GM15510 (cell line): ENCODE measurements around the gene ZNF283.
A peak's percentile ranks its signal among the peaks of the same experiment; 100 is the strongest.

Experiments used
- POLR2A ChIP-seq: IDR thresholded peaks from 3 replicates; pipeline ENCODE4 v1.6.1; 2011; ENCODE audit warnings: borderline replicate concordance; ENCODE audit not compliant: insufficient read length; ENCODE audit errors: extremely low read depth

ZNF283 gene

DNA sequence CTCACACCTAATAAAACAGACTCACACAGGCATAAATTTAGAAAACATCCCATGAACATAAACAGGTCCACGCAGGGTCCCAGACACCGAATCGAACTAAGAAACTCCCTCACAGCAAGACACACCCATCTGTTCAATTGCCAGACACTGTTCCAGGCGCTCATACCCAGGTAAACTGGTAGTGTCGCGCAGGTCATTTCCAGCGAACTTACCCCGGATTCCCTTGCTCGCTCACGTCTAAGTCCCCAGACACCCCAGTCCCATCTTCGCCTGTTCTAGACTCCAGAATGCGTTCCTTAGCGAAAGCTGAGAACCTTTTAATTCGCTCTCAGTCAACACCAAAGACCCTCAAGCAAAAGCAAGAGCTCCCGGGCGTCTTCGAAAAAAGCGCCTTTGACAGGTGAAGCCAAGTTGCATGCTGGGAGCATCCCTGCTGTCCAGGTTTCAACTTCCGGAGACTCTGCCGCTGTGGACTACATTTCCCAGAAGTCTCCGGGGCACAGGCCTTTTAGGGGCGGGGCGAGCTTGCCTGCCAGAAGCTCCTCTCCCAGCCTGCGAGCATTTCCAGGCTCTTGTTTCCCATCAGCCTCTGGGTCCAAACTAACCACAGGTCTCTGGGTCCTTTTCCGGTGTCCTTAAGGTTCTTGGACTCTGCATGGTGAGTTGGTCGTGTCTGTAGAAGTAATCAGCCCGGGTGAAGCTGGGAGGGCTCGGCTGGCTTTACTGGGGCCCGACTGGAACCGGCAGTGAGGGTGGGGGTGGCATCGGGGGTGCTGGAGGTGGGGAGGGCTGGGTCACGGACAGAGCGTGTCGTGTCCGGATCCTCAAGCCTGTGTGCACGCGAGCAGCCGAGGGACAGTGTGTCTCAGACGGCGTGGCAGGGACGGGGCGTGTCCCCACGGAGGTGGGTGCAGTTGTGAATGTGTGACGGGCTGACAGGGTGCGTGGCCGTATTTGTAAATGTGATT is at the start of gene ZNF283:
Gene ZNF283, plus strand, starts transcription at position 535 of the 968 bp plus-strand sequence. CDS start 6,184 bp downstream, outside the sequence.
- peak; percentile 39 for TF ChIP-seq POLR2A

DNA sequence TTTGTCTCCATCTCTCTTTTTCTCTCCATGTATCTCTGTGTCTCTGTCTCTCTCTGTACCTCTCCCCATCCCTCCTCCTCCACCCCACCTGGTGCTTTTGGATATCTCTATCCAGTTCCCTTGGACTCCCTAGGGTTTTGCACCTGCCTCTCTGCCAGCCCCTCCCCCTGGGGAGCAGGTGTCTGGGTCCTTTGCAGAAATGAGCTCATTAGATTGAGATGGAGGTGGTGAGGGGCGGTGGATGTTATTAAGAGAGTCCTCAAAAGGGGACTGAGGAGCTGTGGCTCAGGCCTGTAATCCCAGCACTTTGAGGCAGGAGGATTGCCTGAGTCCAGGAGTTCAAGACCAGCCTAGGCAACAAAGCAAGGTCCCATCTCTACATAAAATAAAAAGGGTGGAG is 48.5 kb upstream of the ZNF283 start:
- TF ChIP-seq POLR2A, result no peak

DNA sequence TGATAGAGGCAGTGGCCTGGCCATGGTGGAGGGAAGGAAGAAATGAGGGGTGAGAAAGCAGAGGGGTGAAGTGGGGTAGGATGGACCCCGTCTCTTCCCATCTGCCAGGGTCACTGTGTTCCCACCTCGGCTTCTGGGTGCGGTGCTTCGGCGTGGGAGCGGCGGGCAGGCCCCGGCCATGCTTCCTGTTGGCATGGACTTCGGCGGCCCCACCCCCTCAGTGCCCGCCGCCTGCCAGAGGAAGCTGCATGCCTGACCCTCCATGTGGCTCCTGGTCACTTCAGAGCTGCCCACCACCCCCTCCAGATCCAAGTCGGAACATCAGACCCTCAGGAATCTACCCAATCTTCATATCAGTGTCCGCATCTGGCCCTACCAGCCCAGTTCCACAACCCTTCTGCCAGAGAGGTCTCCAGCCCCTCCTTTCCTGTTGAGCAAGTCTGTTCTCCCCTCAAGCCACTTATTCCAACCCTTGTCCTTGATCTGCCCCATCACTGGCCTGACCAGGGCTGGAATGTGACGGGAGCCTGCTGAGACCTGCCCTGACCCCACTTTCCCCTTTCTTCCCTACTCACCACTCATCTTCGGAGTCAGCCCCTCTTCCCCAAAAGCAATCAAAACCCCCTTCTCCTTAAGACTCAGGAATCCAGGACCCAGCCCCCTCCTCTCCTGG is 47.8 kb upstream of the ZNF283 start:
- no peak for TF ChIP-seq POLR2A

DNA sequence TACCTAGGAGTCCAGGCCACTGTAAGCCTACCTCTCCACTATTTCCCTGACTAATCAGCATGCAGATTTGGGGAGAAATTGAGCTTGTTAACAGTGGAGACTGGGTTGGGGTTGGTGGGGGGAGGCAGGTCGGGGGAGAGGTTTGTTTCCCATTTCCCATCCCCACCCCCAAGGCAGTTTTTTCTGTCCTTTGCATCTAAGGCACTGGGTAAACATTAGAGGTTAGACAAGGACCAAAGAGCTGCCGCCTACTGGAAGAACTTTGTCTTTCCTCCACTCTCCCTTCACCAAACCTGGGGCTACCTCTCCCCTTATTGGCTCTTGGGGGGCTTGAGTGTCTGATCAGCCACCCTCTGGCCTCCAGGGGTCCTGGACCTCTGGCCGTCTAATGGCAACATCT is 47.3 kb upstream of the ZNF283 start:
- TF ChIP-seq POLR2A, result no peak

DNA sequence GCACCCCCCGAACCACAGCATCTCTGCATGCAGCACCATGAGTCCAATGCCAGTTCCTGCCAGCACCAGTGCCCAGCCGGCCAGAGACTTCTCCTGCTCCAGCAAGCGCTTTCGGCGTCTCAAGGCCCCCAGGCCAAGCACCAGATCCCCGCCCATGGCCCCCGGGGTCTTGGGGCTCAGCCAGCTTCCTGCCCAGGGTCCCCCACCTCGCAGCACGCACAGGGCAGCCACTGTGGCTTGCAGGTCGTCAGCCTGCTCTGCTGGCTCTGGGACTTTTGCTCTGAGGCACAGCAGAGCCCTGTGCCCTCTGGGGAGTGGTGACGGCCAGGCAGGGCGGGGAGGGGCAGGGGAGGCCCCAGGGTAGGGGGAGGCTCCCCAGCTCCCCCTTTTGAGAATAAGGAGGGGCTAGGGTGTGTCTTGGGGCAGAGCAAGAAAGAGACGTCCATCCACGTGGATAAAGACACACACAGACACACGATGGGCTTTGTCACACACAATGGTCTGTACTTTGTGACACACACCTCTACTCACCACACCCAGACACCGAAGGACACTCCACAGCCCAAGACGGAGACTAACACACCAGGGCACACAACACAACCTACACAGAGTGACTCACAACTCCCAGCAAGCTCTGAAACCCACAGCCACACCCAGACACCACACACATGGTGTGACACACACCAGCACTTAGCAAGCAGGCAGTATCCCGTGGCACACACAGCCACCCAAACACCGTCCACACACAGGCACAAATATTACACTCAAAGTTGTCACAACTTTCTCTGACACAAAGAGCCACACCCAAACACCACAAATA is 46.2 kb upstream of the ZNF283 start, which contains the start of gene KCNN4:
Gene KCNN4, minus strand, starts transcription at position 268 of the 820 bp plus-strand sequence. Its CDS starts 112 bp downstream, at position 156.
- peak; percentile 96 for TF ChIP-seq POLR2A

DNA sequence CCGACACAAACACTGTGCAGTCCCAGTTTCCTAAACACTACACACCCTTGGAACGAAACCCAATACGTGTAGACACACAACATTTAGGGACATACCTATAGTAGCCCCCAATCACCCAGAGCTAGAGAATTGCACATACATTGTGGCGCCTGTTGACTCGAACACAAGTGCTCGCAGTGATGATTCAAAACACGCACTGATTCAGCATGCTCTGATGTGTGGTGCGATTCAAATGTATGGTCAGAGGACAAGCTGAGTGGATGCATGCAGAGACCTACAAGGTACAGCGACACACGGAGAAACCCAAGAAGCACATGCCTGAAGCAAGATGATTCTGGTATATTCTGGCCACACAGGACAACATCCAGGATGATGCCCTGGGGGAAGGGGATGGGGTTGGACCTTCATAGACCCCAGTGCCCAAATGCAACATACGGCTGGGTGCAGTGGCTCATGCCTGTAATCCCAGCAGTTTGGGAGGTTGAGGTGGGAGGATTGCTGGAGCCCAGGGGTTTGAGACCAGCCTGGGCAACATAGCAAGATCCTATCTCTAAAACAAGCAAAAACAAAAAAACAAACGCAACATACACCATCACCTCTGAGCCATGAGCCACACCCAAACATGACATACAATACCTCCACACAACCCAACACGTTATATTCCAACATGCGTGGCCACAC is 45.4 kb upstream of the ZNF283 start:
- no peak for TF ChIP-seq POLR2A

DNA sequence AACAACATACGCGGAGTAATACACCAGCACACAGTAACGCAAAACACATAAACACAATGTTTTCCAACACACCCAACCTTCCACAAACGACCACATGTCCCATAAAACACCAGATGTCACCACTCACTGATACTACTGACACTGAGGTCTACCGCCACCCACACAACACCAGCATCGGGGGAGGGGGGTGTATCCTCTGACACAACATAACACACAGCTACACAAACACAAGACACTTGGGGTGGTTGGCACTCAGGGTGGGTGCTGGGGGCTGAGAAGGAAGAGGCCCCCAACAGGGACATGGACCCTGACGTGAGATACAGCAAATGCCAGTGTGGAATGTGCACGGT is 44.8 kb upstream of the ZNF283 start:
- TF ChIP-seq POLR2A, result no peak

DNA sequence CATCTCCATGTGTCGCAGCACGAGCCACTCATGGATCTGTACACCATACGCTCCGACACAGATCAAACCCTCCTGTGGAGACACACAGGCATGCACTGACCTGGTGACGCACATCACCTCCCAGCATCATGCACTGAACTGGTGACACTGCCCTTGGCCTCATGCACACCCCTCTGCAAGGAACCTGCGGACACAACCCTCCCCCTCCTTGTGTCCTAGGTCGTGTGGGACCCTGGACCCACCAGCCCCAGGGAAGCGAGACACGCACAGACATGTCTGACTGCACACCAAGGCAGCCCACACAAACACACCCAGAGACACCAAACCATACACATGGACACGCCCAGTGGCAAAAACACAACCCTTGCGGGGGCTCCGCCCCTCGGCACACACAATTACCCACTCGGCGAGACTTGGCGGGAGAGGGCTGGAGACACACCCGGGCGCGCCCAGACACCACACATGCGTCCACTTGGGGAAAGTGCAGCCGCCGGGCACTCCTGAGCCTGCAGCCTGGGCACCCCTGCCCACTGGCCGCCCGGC is 44.4 kb upstream of the ZNF283 start:
- no peak for TF ChIP-seq POLR2A

DNA sequence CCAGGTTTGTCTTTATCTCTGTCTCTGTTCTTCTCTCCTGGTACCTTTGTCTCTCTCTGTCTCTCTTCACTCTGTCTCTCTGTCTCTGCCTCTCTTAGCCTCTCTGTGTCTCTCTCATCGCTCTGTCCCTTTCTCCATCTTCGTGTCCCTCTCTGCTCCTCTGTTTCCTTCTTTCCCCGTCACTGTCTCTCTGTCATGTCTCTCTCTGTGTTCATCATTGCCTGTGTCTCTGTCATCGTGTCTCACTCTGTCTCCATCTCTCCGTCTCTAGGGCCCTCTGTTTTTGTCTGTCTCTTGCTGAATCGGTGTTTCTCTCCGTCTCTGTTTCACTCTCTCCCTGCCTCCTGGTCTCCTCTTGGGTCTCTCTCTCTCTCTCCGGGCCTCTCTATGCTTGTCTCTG is 43.5 kb upstream of the ZNF283 start:
- no peak for TF ChIP-seq POLR2A

DNA sequence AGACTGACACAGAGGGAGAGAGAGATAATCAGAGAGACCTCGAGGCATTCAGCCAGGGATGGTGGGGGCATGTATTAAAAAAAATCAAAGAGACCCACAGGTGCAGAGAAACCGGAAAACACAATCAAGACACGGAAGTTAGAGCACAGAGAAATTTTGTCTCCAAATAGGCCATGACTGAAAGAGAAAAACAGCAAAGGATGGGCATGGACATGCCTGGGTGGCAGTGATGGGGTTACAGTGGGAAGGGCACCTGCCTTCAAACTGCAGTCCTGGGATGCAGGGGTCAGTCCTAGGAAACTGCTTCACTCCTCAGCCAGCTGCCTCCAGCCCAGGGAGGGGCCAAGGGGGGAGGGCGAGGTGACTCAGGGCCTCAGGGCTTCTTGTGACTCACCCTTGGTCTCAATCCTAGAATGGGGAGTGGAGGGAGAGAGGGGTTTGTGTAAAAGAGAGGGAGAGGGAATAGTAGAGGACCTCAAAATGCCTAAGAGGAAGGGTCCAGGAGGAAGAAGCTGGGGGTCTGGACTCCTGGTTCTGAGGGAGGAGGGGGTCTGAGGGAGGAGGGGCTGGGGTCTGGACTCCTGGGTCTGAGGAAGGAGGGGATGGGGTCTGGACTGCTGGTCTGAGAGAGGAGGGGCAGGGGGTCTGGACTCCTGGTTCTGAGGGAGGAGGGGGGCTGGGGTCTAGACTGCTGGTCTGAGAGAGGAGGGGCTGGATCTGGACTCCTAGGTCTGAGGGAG is 42.7 kb upstream of the ZNF283 start:
- TF ChIP-seq POLR2A, result no peak

DNA sequence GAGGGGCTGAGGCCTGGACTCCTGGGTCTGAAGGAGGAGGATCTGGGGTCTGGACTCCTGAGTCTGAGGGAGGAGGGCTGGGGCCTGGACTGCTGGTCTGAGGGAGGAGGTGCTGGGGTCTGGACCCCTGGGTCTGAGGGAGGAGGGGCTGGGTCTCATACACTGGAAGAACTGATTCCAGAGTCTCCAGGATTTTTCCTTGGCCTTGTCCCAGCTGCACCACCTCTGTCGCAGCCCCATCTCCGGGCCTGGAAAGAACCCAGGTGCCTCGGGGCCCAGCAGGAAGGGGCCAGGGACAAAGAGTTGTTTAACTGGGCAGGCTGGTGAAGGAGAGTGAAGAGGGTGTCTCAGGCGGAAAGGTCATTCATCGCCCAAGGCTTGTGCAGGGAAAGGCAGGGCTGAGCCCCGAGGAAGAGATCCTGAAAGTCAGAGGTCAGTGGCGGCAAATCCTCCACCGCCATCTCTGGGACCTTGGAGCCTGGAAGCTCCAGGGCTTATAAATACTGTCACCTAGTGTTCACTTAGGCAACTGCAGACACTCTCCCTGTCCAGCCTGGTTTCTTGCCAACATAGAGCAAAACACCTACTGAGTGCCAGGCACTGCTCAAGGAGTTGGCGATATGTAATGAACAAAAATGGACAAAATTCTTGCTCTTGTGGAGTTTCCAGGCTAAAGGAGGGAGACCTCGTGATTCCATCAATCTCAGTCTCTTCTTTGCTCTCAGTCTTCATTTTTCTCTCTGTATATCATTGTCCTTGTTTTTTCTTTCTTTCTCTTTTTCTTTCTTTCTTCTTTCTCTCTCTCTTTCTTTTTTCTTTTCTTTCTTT is 41.9 kb upstream of the ZNF283 start:
- TF ChIP-seq POLR2A, result no peak

DNA sequence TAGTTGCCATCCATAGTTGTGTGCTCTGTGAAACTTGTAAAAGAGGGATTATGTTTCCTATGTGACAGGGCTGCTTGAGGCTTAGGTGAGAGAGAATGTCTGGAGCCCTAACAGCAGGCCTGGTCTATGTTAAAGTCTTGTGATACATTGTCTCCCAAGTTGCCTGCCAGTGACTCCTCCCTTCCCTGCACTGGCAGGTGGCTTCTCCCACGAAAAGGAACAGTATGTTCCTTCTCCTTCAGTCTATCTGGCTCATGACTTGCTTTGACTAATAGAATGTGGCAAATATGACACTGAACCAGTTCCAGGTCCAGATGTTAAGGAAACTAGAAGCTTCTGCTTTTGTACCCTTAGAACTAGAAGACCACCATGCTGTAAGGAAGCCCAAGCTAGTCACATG is 40.5 kb upstream of the ZNF283 start:
- TF ChIP-seq POLR2A, result no peak

DNA sequence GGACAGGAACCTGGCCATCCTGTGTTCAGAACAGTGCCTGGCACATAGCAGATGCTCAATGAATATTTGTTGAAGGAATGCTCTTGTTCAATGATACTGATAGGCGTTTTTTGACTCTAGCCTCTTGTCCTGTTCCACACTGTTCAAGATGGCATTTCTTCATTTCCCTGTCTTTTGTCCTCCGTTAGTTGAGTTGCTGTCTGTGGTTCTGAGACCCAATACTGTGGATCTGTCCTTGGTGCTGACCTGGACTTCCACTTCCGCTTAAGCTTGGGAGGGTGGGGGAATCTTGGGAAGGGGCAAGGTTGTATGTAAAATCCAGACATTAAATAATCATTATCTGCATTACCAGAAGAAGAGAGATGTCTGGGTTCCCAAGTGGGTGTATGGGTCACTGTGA is 38.1 kb upstream of the ZNF283 start:
- no peak for TF ChIP-seq POLR2A

DNA sequence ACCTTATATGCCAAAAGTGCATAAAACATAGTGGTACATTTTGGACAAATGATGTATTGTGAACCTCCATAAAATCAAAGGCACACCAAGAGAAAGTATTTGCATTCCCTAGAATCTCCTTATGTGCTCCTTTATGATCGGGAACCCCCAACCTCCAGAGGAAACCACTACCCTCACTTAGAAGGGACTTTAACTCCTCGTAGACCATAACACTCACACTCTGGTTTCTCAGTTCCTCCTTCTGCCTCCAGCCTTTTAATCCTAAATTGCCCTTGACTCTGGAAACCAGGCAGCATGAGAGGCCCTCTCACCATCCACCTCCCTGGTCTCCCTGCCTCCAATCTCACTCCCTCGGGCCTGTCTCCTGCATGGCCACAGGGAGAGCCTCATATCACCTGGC is 36.5 kb upstream of the ZNF283 start:
- no peak for TF ChIP-seq POLR2A
